Esophagus muscularis mucosa (tissue), 4 donors: ENCODE results near the gene PIP4P1. TPM values are rescaled to one million over a fixed set of nuclear protein-coding genes. Genes with fewer than 3 reads are reported as not detected.

ENCODE experiments used
- DNase-seq: peaks from one replicate; pipeline ENCODE4 v3.0.0-alpha.2; 2017; ENCODE audit errors: extremely low spot score
- H3K27ac ChIP-seq, 4 donors: fragments of 200-600 bp; sonication (generic); replicated peaks in 1 of 4; 1 replicate in 3 of 4; 2 replicates in 1 of 4; pipeline ENCODE4 v1.5.1; 2016 to 2019; ENCODE audit warnings: mild to moderate bottlenecking in 1 of 4
- H3K27me3 ChIP-seq, 4 donors: fragments of 200-600 bp; sonication (generic); one replicate each; pipeline versions ENCODE4 v1.5.1 to v1.6.0; 2016 to 2019
- H3K36me3 ChIP-seq, 4 donors: fragments of 200-600 bp; sonication (generic); one replicate each; pipeline ENCODE4 v1.5.1; 2016 to 2019
- H3K4me1 ChIP-seq, 4 donors: fragments of 200-600 bp; sonication (generic); one replicate each; pipeline ENCODE4 v1.5.1; 2016 to 2019
- H3K4me3 ChIP-seq, 4 donors: fragments of 200-600 bp; sonication (generic); 1 replicate in 2 of 4; 2 replicates in 2 of 4; pipeline ENCODE4 v1.5.1; 2016 to 2019; ENCODE audit warnings: mild to moderate bottlenecking in 4 of 4, moderate library complexity in 1 of 4
- H3K9me3 ChIP-seq, 4 donors: fragments of 200-600 bp; sonication (generic); 1 replicate in 3 of 4; 2 replicates in 1 of 4; pipeline ENCODE4 v1.5.1; 2016 to 2019
- CTCF ChIP-seq, 3 experiments: fragments of 200-600 bp in 2 of 3; fragments of 450-650 bp in 1 of 3; sonication (generic) in 2 of 3; IDR thresholded peaks; one replicate each; pipeline ENCODE4 v1.5.1; 2017 to 2019; ENCODE audit warnings: antibody characterized with exemption in 3 of 3, mild to moderate bottlenecking in 2 of 3, moderate library complexity in 1 of 3
- EP300 ChIP-seq: sonication (generic); formaldehyde crosslinking; IDR thresholded peaks from one replicate; pipeline ENCODE4 v1.6.1; 2017; ENCODE audit warnings: antibody characterized with exemption
- POLR2A ChIP-seq: fragments of 450-650 bp; IDR thresholded peaks from one replicate; pipeline ENCODE4 v1.6.1; 2017; ENCODE audit warnings: antibody characterized with exemption, moderate library complexity, mild to moderate bottlenecking, low read depth
- POLR2AphosphoS5 ChIP-seq, 2 donors: sonication (generic); formaldehyde crosslinking; IDR thresholded peaks; one replicate each; pipeline ENCODE4 v1.6.1; 2017; ENCODE audit warnings: antibody characterized with exemption in 2 of 2
- WGBS: methylation state at CpG from one replicate; pipeline ENCODE4 v1.1.5; 2018; 5-methylcytosine and 5-hydroxymethylcytosine counted together
- intact Hi-C: fragments of 100-400 bp; cut with DNase I; formaldehyde crosslinking; loops from one replicate; pipeline ENCODE4 v1.15.1; 2023
- total RNA-seq, 4 donors: library from RNA; depleted of rRNA; stranded (reverse); fragments of >200 nt; gene quantifications; one replicate each; pipeline versions ENCODE4 v1.1.0 to v1.2.1, GENCODE V29; 2016

PIP4P1 gene
- total RNA-seq, 4 donors from 2014 or later = 18.7 to 27.9 (median 24.5) TPM

- TF ChIP-seq EP300 (no peak), CTCF (IDR thresholded peaks at IDR 0.05) (no peak), POLR2AphosphoS5 (IDR thresholded peaks at IDR 0.05) (no peak), POLR2A (no peak)
- Histone ChIP-seq H3K4me3 (peak overlapping the region; percentile 67 to 89 (median 78)), H3K27ac (peak overlapping the region; percentile 80 to 95 (median 88))
Observed at GRCh38 chr14:20470603-20470901, 9.3 kb upstream of the PIP4P1 start.

GRCh38 chr14:20469890-20470602 lies 8.8 kb upstream of the PIP4P1 start:
- DNase-seq = no peak
- intact Hi-C loops = loop anchor here (10.0 kb wide), 2 partner anchors 515 to 635 kb away; partner anchors contain the start of genes METTL17 and TMEM253
- Histone ChIP-seq H3K9me3 (no peaks in the 10 kb centered on the region), H3K4me3 (peak overlapping the region; percentile 67 to 89 (median 78)), H3K36me3 (peaks cover 0 to 29% (median 20%) of the 10 kb centered on the region in 4 donors), H3K27me3 (no peaks in the 10 kb centered on the region), H3K4me1 (peaks cover 14 to 25% (median 19%) of the 10 kb centered on the region in 4 donors), H3K27ac (peak overlapping the region; percentile 80 to 95 (median 88))
- TF ChIP-seq POLR2AphosphoS5 (IDR thresholded peaks at IDR 0.05) (peak in 1 of 2 donors; percentile 23), CTCF (IDR thresholded peaks at IDR 0.05) (no peak)
- WGBS = 3% methylated on average over 12 of the region's 12 CpGs

More at GRCh38 chr14:20470603-20470901, 9.3 kb upstream of the PIP4P1 start:
- no peaks in the 10 kb centered on the region for H3K27me3 ChIP-seq
- intact Hi-C loops = no loop called here
- H3K4me1 ChIP-seq = peaks cover 14 to 25% (median 19%) of the 10 kb centered on the region in 4 donors
- 11% methylated on average over 2 of the region's 2 CpGs for WGBS
- no peak for DNase-seq
- peaks cover 0 to 34% (median 25%) of the 10 kb centered on the region in 4 donors for H3K36me3 ChIP-seq
- H3K9me3 ChIP-seq = no peaks in the 10 kb centered on the region

- Histone ChIP-seq H3K27ac (peak within 1 kb of the TSS; percentile 80 to 95 (median 88)), H3K36me3 (peaks cover 0 to 22% (median 13%) of the 10 kb centered on the region in 4 donors), H3K9me3 (no peaks in the 10 kb centered on the region), H3K4me1 (peaks cover 14 to 25% (median 19%) of the 10 kb centered on the region in 4 donors), H3K27me3 (no peaks in the 10 kb centered on the region), H3K4me3 (peak within 1 kb of the TSS; percentile 67 to 89 (median 78))
- DNase-seq = peak; percentile 96
- no peak for TF ChIP-seq CTCF (IDR thresholded peaks at IDR 0.05)
- no peak for TF ChIP-seq EP300
- peak; percentile 86 for TF ChIP-seq POLR2A
- TF ChIP-seq POLR2AphosphoS5 (IDR thresholded peaks at IDR 0.05) = peak; percentile 98 to 99
- intact Hi-C loops = loop anchor here (10.0 kb wide), 2 partner anchors 515 to 635 kb away; partner anchors contain the start of genes METTL17 and TMEM253
- WGBS = 0% methylated on average over 13 of the region's 40 CpGs
Observed at GRCh38 chr14:20469242-20469889, 8.1 kb upstream of the PIP4P1 start, which contains the start of gene PNP. Gene PNP, plus strand, starts transcription at chr14:20469406. Its CDS starts 119 bp downstream, at chr14:20469525.

GRCh38 chr14:20468764-20469241 lies 7.6 kb upstream of the PIP4P1 start:
- no peaks in the 10 kb centered on the region for H3K27me3 ChIP-seq
- H3K27ac ChIP-seq = peak overlapping the region; percentile 80 to 95 (median 88)
- WGBS = 22% methylated on average over 16 of the region's 16 CpGs
- no peak for DNase-seq
- H3K4me1 ChIP-seq = peaks cover 14 to 25% (median 19%) of the 10 kb centered on the region in 4 donors
- no peak for TF ChIP-seq EP300
- no peak for TF ChIP-seq CTCF (IDR thresholded peaks at IDR 0.05)
- TF ChIP-seq POLR2A = no peak
- TF ChIP-seq POLR2AphosphoS5 (IDR thresholded peaks at IDR 0.05) = no peak
- intact Hi-C loops = loop anchor here (10.0 kb wide), 2 partner anchors 516 to 636 kb away; partner anchors contain the start of genes METTL17 and TMEM253
- no peaks in the 10 kb centered on the region for H3K9me3 ChIP-seq
- peak overlapping the region; percentile 67 to 89 (median 78) for H3K4me3 ChIP-seq
- H3K36me3 ChIP-seq = peaks cover 0 to 16% (median 10%) of the 10 kb centered on the region in 4 donors
